ENCODE results near the gene FBXL22.

DNA sequence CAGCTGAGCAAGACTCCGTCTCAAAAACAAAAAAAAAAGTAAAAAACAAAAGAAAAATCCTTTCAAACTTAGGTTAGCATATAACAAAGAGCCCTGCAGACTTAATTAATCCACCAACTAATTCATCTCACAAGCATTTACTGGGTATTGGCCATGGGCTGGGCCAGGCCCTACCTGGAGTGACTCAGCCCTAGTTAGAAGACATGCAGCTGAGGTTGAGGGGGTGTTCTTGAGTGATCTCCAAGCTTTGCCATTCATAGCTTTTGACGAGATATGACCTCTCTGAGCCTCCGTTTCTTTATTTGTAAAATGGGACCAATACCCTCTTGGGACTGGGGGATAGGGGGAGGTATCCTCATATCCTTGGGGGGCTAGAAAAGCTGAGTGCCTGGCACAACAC, 7.8 kb downstream of the FBXL22 start:
- no peak for TF ChIP-seq CTCF (IDR thresholded peaks at IDR 0.05; ENCODE audit: insufficient read depth, low read depth, low read length)
- TF ChIP-seq EZH2 (IDR thresholded peaks at IDR 0.05; ENCODE audit: insufficient read depth, low read length): no peak

Measured in astrocyte (in vitro differentiated cells and primary cell).